Smooth muscle cell (in vitro differentiated cells): Measurements from ENCODE around the gene NELL2. TPM values are rescaled to one million over a fixed set of nuclear protein-coding genes. Genes with fewer than 3 reads are reported as not detected.
"Not testable (repeated sequence)": the region's sequence is repeated elsewhere in the genome, so short reads cannot be mapped to it uniquely, and the experiment has no call there.

Experiments used
- DNase-seq: peaks from one replicate; lab custom pipeline; 2025; ENCODE audit not compliant: unreplicated experiment; lab: John Stamatoyannopoulos, UW
- H2AFZ ChIP-seq: fragments of 200-600 bp; sonication (generic); 2 replicates; pipeline ENCODE4 v1.6.0; 2016; ENCODE audit warnings: antibody characterized with exemption, low read depth, mild to moderate bottlenecking
- H3F3A ChIP-seq: fragments of 200-600 bp; sonication (generic); 2 replicates; pipeline ENCODE4 v1.6.0; 2017; ENCODE audit warnings: antibody characterized with exemption, low read depth
- H3K27ac ChIP-seq: fragments of 200-600 bp; sonication (generic); 2 replicates; pipeline ENCODE4 v1.5.1; 2016; ENCODE audit warnings: low read depth, mild to moderate bottlenecking
- H3K27me3 ChIP-seq: fragments of 200-600 bp; sonication (generic); 2 replicates; pipeline ENCODE4 v1.6.1; 2016; ENCODE audit warnings: low read depth, mild to moderate bottlenecking
- H3K36me3 ChIP-seq: fragments of 200-600 bp; sonication (generic); 2 replicates; pipeline ENCODE4 v1.5.1; 2016; ENCODE audit warnings: low read depth
- H3K4me1 ChIP-seq: fragments of 200-600 bp; sonication (generic); 2 replicates; pipeline ENCODE4 v1.5.1; 2016; ENCODE audit warnings: low read depth
- H3K4me2 ChIP-seq: fragments of 200-600 bp; sonication (generic); 2 replicates; pipeline ENCODE4 v1.6.0; 2016; ENCODE audit warnings: mild to moderate bottlenecking
- H3K4me3 ChIP-seq: fragments of 200-600 bp; sonication (generic); 2 replicates; pipeline ENCODE4 v1.5.1; 2016; ENCODE audit warnings: mild to moderate bottlenecking
- H3K79me2 ChIP-seq: fragments of 200-600 bp; sonication (generic); 2 replicates; pipeline ENCODE4 v1.6.0; 2016; ENCODE audit warnings: low read depth, mild to moderate bottlenecking
- H3K9ac ChIP-seq: fragments of 200-600 bp; sonication (generic); 2 replicates; pipeline ENCODE4 v1.6.0; 2016; ENCODE audit warnings: low read depth
- H3K9me3 ChIP-seq: fragments of 200-600 bp; sonication (generic); replicated peaks from 2 replicates; pipeline ENCODE4 v1.5.1; 2016; ENCODE audit warnings: low read depth
- H4K20me1 ChIP-seq: fragments of 200-600 bp; sonication (generic); 2 replicates; pipeline ENCODE4 v1.6.0; 2016; ENCODE audit warnings: low read depth
- WGBS: methylation state at CpG from one replicate; pipeline ENCODE4 v1.1.7; 2016; ENCODE audit warnings: low lambda C conversion rate; 5-methylcytosine and 5-hydroxymethylcytosine counted together
- polyA plus RNA-seq: library from polyadenylated mRNA; unstranded; fragments of >200 nt; fragmentation: Nextera tagmentation; extraction: Ambion mirVana; gene quantifications from 2 replicates; pipeline ENCODE4 v1.2.1, GENCODE V29; 2016
- total RNA-seq: library from RNA; depleted of rRNA; stranded (reverse); fragments of >200 nt; gene quantifications from 2 replicates; pipeline ENCODE4 v1.2.3, GENCODE V29; 2014
- TF ChIP-seq, protein P1 (sequence below): fragments of 200-600 bp; sonication (generic); IDR thresholded peaks from 2 replicates; pipeline ENCODE4 v1.5.1; 2017; ENCODE audit warnings: borderline replicate concordance, mild to moderate bottlenecking, antibody characterized with exemption; ENCODE audit not compliant: insufficient read depth, poor library complexity, severe bottlenecking

The NELL2 gene
- total and polyA plus RNA-seq, 2 experiments from 2014 or later = 16.8 TPM; not detected in 1

DNA sequence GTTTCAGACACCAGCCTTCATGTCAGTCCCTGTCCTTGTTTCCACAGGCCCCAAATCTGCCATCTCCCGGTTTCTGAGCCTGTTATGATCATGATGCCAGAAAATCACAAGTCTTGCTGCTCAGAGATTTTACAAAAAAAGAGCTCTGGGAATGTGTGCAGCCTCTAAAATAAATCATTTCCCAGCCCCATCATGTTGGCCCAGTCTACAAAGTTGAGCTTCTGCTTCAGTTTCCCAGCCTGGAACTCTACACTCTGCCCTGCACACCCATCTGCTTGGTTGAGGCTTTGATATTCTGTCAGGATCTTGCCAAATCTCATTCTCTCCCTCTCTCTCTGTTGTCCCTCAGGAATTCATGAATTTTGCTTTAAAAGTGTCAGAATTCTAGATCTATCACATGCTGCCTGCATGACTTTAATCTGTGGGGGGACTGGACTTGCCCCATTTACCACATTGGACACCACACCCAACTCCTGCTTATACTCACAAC is 45.5 kb downstream of the NELL2 start:
- Histone ChIP-seq H3K27ac (no peak overlapping the region), H4K20me1 (no peaks in the 10 kb centered on the region), H3K79me2 (no peaks in the 10 kb centered on the region), H3K36me3 (no peaks in the 10 kb centered on the region), H3K9me3 (no peaks in the 10 kb centered on the region), H3K4me2 (no peak overlapping the region), H3K4me3 (no peak overlapping the region), H3F3A (no peaks in the 10 kb centered on the region), H3K9ac (no peak overlapping the region), H2AFZ (no peak overlapping the region), H3K27me3 (no peaks in the 10 kb centered on the region), H3K4me1 (no peaks in the 10 kb centered on the region)
- DNase-seq = no peak
- TF ChIP-seq, protein P1, sequence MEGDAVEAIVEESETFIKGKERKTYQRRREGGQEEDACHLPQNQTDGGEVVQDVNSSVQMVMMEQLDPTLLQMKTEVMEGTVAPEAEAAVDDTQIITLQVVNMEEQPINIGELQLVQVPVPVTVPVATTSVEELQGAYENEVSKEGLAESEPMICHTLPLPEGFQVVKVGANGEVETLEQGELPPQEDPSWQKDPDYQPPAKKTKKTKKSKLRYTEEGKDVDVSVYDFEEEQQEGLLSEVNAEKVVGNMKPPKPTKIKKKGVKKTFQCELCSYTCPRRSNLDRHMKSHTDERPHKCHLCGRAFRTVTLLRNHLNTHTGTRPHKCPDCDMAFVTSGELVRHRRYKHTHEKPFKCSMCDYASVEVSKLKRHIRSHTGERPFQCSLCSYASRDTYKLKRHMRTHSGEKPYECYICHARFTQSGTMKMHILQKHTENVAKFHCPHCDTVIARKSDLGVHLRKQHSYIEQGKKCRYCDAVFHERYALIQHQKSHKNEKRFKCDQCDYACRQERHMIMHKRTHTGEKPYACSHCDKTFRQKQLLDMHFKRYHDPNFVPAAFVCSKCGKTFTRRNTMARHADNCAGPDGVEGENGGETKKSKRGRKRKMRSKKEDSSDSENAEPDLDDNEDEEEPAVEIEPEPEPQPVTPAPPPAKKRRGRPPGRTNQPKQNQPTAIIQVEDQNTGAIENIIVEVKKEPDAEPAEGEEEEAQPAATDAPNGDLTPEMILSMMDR = no peak
- 93% methylated on average over 1 of the region's 1 CpG for WGBS

DNA sequence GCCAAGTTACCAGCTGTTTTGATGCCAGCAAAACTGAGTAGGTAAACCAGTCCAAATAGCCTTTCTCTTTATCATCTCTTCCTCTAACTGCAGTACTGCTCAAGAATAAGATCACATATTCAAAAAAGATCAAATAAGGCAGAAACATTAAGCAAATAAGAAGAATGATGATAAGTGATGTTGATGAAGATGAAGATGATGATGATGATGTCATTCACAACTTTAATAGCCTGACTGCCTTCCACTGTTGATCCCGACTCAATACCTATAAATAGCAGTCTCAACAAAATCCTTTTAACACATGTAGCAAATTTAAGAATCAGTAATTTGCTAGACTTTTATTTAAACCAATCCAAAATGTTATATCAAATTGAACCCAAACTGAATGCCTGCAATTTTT is 47.1 kb downstream of the NELL2 start:
- TF ChIP-seq, protein P1 = no peak
- H4K20me1 ChIP-seq = no peaks in the 10 kb centered on the region
- H3K4me2 ChIP-seq = no peak overlapping the region
- H3K27me3 ChIP-seq = no peaks in the 10 kb centered on the region
- H3K79me2 ChIP-seq = no peaks in the 10 kb centered on the region
- no peak overlapping the region for H3K9ac ChIP-seq
- no peaks in the 10 kb centered on the region for H3F3A ChIP-seq
- H3K27ac ChIP-seq = no peak overlapping the region
- H3K9me3 ChIP-seq = no peaks in the 10 kb centered on the region
- 75% methylated on average over 1 of the region's 1 CpG for WGBS
- H3K4me3 ChIP-seq = no peak overlapping the region
- H3K4me1 ChIP-seq = no peaks in the 10 kb centered on the region
- no peak overlapping the region for H2AFZ ChIP-seq
- DNase-seq = no peak
- no peaks in the 10 kb centered on the region for H3K36me3 ChIP-seq

DNA sequence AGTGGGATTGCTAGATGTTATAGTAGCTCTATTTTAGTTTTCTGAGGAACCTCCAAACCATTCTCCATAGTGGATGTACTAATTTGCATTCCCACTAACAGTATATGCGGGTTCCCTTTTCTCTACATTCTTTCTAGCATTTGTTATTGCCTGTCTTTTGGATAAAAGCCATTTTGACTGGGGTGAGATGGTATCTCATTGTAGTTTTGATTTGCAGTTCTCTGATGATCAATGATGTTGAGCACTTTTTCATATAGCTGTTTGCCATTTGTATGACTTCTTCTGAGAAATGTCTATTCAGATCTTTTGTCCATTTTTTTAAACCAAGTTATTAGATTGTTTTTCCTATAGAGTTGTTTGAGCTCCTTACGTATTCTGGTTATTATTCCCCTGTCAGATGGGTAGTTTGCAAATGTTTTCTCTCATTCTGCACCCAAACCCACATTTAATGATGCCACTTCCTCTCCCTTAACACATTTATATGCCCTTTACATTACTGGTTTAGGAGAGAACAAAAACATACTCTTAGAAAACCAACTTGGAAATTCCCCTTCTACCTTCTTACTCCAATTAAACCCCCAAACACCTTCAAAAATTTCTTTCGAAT is 48.2 kb downstream of the NELL2 start:
- Histone ChIP-seq H3K4me1 (no peaks in the 10 kb centered on the region), H4K20me1 (no peaks in the 10 kb centered on the region), H3K79me2 (no peaks in the 10 kb centered on the region), H3K27ac (no peak overlapping the region), H3K4me2 (no peak overlapping the region), H3K27me3 (no peaks in the 10 kb centered on the region), H3K9ac (no peak overlapping the region), H3F3A (no peaks in the 10 kb centered on the region), H3K36me3 (no peaks in the 10 kb centered on the region), H2AFZ (no peak overlapping the region), H3K4me3 (no peak overlapping the region), H3K9me3 (no peaks in the 10 kb centered on the region)
- WGBS = 91% methylated on average over 3 of the region's 3 CpGs
- DNase-seq = no peak
- TF ChIP-seq, protein P1 = no peak

DNA sequence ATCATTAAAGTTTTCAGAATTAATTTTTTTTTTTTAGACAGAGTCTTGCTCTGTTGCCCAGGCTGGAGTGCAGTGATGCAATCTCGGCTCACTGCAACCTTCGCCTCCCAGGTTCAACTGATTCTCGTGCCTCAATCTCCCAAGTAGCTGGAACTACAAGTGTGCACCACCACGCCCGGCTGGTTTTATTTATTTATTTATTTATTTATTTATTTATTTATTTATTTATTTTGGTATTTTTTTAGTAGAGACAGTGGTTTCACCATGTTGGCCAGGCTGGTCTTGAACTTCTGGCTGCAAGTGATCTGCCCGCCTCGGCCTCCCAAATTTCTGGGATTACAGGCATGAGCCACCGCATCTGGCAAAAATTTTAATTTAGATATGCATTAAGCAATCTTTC is 54.4 kb downstream of the NELL2 start:
- not testable (repeated sequence) for H3K9ac ChIP-seq, H3F3A ChIP-seq, H3K79me2 ChIP-seq, H2AFZ ChIP-seq, DNase-seq, H3K4me3 ChIP-seq, H3K27me3 ChIP-seq, H3K4me1 ChIP-seq, H3K9me3 ChIP-seq, H3K36me3 ChIP-seq, H3K27ac ChIP-seq, H3K4me2 ChIP-seq, H4K20me1 ChIP-seq
- WGBS = 96% methylated on average over 8 of the region's 8 CpGs
